T-helper 9 cell (primary cell): ENCODE results near the gene SLC37A4.
"Not testable (repeated sequence)": the region's sequence is repeated elsewhere in the genome, so short reads cannot be mapped to it uniquely, and the experiment has no call there.

ENCODE experiments used
- DNase-seq: peaks from one replicate; pipeline ENCODE4 v3.0.0-alpha.2; 2020

Gene SLC37A4

DNA sequence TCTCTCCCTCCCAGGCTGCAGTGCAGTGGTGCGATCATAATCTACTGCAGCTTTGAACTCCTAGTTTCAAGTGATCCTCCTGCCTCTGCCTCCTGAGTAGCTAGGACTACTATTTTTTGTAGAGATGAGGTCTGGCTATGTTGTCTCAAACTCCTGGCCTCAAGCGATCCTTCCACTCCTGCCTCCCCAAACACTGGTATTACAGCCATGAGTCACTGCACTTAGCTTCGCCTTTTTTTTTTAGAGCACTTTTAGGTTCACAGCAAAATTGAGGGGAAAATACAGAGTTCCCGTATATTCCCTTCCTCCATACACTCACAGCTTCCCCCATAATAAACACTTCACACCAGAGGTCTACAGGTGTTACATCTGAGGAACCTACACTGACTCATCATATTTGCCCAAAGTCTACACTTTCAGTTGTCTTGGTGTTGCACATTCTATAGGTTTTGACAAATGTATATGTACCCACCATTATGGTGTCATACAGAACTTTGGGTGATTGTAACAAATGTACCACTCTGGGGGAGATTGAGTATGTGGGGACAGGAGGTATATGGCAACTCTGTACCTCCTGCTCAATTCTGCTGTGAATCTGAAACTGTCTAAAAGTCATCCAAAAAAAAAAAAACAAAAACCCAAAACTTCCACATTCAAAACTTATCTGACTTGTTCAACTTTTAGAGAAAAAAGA, 11.3 kb upstream of the SLC37A4 start:
- DNase-seq, result no peak

DNA sequence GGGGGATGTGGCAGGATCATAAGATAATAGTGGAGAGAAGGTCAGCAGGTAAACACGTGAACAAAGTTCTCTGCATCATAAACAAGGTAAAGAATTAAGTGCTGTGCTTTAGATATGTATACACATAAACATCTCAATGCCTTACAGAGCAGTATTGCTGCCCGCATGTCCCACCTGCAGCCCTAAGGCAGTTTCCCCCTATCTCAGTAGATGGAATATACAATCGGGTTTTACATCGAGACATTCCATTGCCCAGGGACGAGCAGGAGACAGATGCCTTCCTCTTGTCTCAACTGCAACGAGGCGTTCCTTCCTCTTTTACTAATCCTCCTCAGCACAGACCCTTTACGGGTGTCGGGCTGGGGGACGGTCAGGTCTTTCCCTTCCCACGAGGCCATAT, 8.8 kb upstream of the SLC37A4 start:
- not testable (repeated sequence) for DNase-seq

DNA sequence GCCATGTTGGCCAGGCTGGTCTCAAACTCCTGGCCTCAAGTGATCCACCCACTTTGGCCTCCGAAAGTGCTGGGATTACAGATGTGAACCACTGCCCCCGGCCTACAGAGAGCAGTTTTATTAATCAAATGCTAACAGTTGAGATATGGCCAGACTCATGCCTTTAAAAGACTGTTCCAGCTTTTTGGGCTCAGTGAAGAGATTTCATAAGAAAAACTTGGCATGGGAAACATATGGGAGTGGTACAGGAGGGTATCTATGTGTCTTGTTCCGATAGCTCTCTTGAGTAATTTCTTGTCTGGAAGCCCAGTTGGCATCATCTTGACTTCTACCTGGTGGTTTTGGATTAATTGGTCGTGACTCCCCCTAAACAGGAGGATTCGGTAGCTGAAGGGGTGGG, 8.2 kb upstream of the SLC37A4 start:
- no peak for DNase-seq

DNA sequence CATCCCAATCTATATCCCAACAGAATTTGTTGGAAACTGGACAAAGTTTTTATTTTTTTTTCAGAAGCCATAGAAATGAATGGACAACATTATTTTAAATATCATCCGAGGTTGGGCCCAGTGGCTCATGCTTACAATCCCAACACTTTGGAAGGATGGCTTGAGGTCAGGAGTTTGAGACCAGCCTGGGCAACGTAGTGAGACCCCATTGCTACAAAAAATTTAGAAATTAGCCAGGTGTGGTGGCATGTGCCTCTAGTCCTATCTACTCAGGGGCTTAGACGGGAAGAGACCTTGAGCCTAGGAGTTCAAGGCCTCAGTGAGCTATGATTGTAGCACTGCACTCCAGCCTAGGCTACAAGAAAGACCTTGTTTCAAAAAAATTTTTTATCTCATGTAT, 4.1 kb upstream of the SLC37A4 start:
- DNase-seq, result no peak

DNA sequence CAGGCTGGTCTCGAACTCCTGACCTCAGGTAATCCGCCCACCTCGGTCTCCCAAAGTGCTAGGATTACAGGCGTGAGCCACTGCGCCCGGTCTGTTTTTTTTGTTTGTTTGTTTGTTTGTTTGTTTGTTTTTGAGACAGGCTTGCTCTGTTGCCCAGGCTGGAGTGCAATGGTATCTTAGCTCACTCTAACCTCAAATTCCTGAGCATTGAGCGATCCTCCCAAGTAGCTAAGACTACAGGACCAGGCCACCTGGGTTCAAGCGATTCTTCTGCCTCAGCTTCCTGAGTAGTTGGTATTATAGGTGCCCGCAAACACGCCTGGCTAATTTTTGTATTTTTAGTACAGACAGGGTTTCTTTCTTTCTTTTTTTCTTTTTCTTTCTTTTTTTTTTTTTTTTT, 2.7 kb upstream of the SLC37A4 start:
- not testable (repeated sequence) for DNase-seq

DNA sequence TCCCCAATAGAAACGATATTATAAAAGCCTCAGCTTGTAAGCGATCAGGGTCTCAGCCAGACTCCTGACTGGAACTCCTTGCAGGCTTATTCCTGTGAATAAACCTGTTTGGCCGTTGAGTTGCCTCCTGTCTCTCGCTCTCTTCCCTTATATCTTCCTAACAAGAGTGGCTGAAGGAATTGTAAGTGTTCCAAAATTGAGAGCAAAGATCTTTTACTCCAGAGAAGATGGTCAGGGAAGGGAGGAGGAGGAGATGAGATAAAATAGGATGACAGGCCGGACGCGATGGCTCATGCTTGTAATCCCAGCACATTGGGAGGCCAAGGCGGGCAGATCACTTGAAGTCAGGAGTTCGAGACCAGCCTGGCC, 1.2 kb upstream of the SLC37A4 start:
- DNase-seq, result no peak

DNA sequence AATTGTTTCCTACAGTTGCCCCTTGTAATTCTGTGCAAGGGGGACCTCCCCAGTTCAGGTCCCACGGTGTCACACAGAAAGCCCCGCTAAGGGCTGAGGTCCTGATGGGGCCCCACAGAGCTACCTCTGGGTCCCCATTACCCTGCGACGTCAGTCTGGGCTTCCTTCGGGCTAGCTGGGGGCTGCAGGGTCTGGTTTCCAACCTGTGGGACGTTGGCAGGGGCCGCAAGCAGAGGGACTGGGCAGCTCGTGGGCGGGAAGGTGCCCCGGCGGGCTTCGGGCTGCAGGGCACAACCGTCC, 698 bp downstream of the SLC37A4 start:
- no peak for DNase-seq

DNA sequence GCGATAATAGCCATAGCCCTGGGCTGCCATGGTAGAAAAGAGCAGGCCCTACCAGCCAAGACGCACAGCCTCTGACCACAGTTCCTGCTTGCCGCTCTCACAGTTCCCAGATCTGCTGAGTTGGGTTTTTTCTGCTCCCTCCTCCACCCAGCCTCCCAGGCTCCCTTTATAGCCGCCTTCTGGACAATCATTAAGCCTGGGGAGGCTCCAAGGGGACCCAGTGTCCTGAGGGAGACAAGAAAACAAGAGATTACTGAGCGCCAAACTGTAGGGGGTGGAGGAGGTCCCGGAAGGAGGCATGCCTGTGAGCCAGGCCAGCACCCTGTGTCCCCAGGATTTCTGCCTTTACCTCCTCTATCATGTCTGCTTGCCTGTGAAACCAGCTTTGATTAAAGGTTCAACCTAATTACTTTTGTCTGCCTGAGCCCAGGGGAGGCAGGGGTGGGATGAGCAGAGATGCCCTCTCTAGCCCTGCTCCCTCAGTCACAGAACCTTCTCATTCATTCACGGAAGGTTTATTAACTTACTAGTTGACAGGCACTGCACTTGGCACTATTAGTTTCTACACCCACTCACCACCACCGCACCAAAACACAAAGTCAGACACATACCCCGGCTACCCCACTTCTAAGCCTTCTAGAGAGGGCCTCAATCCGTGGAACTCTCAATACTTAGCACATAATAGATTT, 1.2 kb downstream of the SLC37A4 start:
- no peak for DNase-seq

DNA sequence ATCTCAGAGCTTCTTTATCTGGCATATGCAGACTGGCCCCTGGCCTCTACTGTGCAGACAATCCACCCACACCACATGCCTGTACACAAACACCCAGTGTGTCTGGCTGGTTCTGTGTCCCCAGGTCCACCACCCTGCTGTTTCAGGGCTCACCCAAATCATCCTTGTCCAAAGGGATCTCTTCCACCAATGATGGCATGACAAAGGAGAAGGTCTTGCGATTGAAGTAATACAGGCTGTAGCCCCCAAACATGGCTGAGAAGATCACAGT, 1.7 kb downstream of the SLC37A4 start:
- no peak for DNase-seq

DNA sequence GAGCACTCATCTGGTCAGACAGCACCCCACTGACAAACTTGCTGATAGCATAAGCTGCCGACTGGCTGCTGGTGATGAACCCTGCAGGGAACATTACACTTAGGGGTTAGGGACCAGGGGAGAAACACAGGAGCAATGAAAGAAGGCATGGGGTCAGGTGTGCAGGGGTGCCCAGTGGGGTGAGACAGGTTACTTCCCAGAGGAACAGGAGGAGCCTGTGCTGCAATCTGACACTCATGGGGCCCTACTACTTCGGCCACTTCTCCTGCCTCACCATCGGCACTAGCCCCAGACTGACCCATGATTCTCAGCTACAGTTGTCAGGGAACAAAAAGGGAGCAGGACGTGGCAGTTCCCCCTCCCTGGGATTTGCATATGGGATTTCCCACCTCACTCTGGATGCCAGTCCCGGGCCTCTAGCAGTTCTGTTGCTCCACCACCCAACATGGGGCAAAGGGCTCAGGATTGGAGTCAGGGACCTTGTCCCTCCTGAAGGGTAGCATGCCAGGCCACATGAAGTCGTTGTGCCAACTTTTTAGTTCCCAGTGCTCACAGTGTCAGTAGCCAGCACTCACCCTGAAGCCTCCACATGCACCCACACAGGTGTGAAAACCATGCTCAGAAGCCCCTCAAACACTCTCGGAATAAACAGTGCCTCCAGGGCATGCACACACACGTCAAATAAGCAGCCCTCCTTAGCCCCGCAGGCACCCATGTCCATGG, 2.2 kb downstream of the SLC37A4 start:
- DNase-seq, result no peak

DNA sequence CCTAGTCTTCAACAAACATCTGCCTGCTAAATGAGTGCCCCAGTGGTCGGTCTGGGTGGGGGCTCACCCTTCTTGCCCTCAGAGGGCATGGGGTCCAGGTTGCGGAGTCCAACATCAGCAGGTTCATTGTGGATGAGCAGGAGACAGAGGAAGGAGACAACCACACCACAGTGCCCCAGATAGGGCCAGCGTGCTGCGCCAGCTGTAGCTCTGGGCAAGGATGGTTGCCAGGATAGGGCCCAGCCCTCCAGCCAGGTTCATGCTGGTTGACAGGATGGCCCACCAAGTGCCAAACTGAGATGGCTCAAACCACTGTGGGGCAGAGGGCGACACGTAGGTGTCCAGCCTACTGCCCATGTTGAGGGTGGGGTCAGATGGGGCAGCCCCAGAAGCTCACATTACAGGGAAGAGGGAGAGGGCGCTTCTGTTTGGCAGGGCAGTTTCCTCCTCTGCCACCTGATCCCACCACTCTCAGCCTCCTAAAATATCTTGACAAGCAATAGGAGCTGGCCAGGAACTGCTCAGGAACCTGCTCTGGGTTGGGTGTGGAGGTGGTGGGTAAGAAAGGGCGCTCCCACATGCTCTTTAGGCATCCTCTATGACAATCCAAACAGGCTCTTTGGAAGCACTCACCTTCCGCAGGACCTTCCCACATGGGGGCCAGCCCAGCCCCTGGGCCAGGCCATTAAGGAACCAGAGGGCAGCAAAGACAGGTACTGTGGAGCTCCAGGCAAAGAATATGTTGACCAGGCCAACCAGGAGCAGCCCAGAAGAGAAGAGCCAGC, 2.9 kb downstream of the SLC37A4 start:
- no peak for DNase-seq

DNA sequence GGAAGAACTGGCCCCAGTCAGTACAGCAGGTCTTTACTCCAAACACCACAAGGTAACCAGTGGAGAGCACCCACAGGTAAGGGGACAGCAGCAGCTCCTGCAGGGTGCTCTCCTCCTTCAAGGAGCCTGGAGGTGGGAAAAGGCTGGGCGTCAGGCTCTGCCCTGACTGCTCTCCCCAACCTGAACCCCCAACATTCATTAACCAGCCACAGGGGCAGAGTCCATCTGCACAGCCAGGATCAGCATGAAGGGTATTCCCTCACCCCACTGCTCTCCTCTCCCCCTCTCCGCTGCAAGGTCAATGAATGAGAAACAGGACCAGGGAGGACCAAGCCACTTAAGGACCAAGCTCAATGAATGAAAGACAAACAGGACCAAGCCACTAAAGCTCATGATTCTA, 3.7 kb downstream of the SLC37A4 start:
- no peak for DNase-seq

DNA sequence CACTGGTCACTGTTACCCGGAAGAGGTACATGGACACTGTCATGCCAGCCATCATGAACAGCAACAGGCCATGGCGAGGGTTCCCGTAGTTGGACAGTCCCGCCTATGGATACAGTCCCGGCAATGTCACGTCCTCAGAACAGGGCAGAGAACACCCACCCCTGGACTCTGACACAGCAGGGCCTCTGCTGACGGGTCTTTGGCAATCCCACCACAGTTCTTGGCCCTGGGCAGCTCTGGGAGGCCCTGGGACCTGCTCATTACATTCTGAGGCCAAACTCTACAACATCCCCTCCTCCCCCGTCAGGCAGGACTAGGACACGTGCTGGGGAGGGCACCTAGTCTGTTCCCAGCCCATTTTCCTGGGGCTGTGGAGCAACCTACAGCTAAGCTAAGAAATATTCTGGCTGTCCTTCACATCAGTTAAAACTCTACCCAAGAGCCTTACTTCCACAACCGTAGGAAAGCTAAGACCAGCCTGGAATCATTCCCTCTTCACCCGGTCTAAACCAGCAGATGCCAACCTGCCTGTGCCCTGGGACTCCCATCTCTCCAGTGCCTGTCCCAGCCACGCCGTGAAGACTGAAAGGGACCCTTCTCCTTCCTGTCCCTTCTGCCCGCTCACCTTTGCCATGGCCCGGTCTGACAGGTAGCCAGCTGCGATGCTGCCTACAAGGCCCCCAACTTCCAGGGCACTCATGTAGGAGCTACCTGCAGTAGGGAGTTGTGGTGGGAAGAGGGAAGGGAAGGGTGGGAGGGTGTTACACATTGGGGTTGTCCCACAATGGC, 4.5 kb downstream of the SLC37A4 start:
- no peak for DNase-seq

DNA sequence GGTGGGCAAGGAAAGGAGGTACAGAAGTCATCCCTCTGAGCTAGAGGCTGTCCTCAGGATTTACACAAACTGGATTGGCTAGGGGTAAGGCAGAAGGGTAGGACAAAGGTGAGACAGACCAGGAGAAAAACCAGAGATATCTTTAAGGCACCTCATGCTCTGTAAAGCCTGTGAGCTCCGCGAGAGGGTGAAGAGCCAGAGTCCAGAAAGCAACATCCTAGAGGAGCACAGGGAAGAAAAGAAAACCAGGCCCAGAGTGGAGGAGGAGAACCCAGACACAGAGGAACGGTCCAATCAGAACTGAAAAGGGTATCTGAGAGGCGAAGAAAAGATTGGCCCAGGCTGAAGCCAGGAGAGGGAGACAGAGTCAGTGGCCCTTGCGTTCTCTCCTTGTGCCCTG, 5.1 kb downstream of the SLC37A4 start:
- DNase-seq, result no peak

DNA sequence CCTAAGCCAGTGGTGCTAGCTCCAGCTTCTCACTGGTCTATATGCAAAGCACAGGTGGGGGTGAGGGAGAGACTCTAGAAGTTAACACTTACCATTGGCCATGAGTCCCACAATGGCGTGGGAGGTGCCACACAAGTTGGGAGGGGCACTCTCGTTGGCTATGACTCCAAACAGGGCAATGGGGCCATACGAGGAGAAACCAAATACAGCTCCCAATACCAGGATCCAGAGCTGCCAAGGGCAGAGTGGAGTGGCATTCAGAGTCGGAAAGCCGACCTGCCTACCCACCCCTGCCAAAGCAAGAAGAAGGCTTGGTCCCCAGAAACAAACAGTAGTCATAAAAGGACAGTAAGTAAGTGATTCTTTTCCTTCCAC, 5.6 kb downstream of the SLC37A4 start:
- no peak for DNase-seq

DNA sequence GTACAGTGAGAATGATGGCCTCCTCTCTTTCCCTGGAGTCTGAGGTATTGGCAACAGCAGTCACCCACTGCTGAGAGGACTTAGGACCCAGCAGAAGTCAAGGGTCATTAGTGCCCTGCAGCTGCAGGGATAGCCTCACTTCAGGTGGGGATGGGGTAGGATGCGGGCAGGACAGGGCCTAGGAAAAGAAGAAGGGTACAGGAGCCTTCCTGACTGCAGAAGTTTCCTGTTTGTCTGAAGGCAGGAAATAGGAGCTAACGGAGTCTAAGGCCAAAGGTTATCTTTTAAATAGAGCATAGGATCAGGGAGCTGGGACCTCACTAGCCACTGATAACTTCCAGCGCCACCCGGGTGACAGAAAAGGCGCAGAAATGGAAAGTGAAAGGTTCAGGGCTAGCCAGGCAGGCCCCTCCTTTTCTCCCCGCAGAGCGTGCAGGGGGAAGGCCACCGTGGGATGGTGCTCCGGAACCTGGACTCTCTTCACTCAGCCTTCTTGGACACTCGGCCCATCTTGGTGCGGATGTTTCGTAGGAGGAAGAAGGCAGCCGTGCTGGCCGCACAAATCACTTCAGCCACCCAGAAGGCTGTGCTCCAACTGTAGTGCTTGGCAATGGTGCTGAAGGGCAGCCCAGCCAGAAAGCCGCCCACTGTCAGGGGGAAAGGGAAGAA, 6.1 kb downstream of the SLC37A4 start:
- no peak for DNase-seq

DNA sequence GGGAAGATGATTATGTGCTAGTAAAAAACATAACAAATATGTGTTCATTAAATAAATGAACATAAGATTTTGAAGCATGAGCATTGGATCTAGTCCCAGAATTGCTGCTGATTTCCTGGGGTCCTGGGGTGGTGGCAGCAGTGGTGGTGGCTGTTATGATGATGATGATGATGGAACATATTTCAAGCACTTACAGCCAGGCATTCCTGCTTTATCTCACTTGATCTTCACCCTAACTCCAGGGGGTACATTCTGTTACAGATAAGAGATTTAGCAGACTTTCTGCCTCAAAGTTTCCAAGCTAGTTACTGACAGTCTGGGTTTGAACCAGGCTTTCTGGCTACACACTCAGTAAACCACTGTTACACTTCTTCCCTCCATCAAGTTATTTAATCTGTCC, 6.9 kb downstream of the SLC37A4 start:
- DNase-seq, result no peak

DNA sequence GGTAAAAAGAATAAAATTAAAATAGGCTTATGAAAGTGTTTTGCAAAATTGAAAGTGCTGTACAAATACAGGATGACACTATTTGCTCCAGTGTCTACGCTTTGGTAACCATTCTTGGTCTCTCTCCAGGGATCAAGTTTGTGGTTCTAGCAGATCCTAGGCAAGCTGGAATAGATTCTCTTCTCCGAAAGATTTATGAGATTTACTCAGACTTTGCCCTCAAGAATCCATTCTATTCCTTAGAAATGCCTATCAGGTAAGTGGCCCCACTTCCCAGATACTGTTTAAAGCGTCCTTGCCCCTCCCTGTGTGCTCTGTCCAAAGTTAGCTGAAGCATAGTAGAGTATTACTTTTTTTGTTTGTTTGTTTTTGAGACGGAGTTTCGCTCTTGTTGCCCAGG, 9.0 kb downstream of the SLC37A4 start:
- no peak for DNase-seq

DNA sequence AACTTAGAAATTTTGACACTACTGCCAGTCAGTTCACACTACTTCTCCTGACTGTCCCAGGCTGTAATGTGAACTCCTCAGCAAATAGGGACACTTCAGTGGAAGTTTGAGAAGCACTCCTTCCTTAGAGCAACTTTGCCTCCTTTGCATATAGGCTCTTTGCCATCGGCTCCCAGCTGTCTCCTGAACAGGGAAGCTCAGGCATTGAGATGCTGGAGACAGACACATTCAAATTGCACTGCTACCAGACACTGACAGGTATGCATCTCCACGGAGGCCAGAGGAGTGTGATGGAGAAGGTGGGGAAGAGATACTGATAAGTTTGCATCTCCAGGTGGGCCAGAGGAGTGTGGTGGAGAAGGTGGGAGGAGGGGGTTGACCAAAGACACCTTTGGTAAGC, 10.7 kb downstream of the SLC37A4 start:
- DNase-seq, result no peak

DNA sequence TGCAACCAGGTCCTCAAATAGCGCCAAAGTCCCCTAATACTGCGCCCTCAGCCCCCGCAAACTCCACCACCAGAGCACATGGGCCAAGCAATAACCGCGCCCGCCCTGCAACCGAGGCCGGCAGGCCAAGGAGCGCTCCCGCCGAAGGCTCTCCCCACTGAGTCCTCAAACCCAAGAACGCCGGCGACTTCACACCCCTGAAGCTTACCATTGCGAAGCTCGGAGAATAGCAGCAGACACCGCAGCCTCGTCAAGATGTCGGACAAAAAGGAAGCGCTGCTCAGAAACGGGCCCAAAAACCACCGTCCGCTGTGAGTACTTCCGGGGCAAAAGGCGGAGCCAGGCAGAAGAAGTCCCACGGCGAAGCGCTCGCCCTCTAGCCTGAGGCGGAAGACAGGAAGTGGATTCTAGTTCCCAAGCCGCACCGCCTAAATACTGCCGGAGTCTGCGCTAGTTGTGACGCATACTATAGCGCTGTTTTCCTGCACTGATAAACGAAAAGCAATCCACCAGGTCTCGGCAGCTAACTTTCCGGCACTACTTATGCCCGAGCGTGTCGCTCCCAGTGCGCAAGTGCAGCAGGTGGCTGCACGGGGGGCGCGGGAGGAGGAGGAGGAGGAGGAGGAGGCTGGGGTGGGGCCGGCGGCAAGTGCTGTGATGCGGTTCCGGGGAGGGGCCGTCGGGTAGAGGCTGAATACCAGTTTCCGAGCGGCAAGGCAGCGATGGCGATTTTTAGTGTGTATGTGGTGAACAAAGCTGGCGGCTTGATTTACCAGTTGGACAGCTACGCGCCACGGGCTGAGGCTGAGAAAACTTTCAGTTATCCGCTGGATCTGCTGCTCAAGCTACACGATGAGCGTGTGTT, 12.4 kb downstream of the SLC37A4 start, which contains the start of the genes RPS25 and TRAPPC4:
Gene RPS25 (minus strand): TSS at position 270 of the 865 bp plus-strand sequence. CDS start 59 bp downstream, at position 211.
Gene TRAPPC4 (plus strand): TSS at position 693 of the 865 bp plus-strand sequence. CDS start 30 bp downstream, at position 723.
- DNase-seq, result peak; percentile 93

DNA sequence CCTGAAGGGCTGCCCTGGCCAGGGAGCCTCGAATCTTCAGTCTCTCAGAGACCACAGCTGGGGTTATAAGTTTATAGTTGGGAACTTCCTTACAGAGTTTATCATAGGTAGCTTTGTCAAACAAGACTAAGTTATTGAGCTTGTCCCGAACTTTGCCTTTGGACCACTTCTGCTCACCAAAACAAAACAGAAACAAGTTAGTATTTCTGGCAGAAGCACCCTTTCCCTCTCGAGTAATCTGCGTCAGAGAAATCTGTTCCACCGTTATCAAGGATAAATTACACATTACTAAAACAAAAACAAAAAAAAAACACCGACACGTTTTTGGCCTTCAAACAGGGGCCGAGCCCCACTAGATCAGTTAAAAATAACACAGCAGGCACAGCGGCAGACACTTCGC, 13.3 kb downstream of the SLC37A4 start:
- DNase-seq, result not testable (repeated sequence)
